ENCODE data around the gene GLCCI1. TPM values are rescaled to one million over a fixed set of nuclear protein-coding genes. Genes with fewer than 3 reads are reported as not detected.

GLCCI1 gene
- total and polyA plus RNA-seq, 10 of the 15 experiments (the other 5 are each of a cell fraction or from before 2014, with no cell fraction given) = 12.6 to 92.0 (median 27.6) TPM

DNA sequence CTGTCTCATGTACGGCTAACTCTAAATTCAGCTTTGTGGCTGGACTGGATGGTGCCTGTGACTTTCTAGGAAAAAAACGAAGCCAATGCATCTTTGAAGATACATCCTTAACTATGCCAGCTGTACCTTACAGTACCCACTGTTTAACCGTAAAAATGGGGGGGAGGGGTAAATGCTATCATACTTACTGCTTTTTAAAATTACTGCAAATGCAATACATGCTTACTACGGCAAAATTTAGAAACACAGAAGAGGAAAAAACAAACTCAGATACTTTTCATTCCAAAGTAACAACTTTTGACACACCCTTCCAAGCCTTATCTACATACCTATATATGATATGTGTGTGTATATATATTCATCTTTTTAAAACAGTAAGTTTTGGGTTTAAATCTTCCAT lies 20.4 kb upstream of the GLCCI1 start:
- Histone ChIP-seq H3K4me2 (ENCODE audit: control insufficient read depth, insufficient read depth) (no peak overlapping the region), H3K9me3 (replicated peaks; ENCODE audit: control insufficient read depth, insufficient read depth, low read length) (no peaks in the 10 kb centered on the region; the same call in 1 of the 3 replicates), H3K36me3 (ENCODE audit: control insufficient read depth in 2 of 2, insufficient read depth in 2 of 2, low read length in 1 of 2) (no peaks in the 10 kb centered on the region), H3K4me3 (no peak overlapping the region), H3K27ac (ENCODE audit: control insufficient read depth, insufficient read depth) (no peak overlapping the region), H2AFZ (ENCODE audit: control insufficient read depth, low read depth, low read length) (no peak overlapping the region), H3K27me3 (replicated peaks in 1 of 2; ENCODE audit: control insufficient read depth in 2 of 2, insufficient read depth in 2 of 2, low read length in 1 of 2) (no peaks in the 10 kb centered on the region), H3K9ac (ENCODE audit: control insufficient read depth, insufficient read depth, low read length) (no peak overlapping the region), H3K4me1 (ENCODE audit: control insufficient read depth, insufficient read depth, low read length) (peaks cover 15% of the 10 kb centered on the region), H4K20me1 (ENCODE audit: control insufficient read depth, insufficient read depth) (no peaks in the 10 kb centered on the region), H3K79me2 (ENCODE audit: control insufficient read depth, insufficient read depth, low read length) (no peaks in the 10 kb centered on the region)
- ChIA-PET POLR2A (interaction anchor here (1.2 kb wide), 1 partner anchor 20 kb away, joined by 7 read pairs; the partner anchor contains the start of gene GLCCI1), CTCF (interaction anchor here (1.3 to 1.5 kb wide), 2 partner anchors 17 to 241 kb away, joined by 4 to 6 read pairs; no protein-coding TSS in a partner anchor), SMC1A (ENCODE audit: uncharacterized antibody, unreplicated experiment) (interaction anchor here (1.1 to 7.4 kb wide), 4 partner anchors 9 to 267 kb away, joined by 3 to 132 read pairs (median 6); partner anchors contain the start of gene GLCCI1), RAD21 (ENCODE audit: unreplicated experiment) (interaction anchor here (1.5 to 5.9 kb wide), 2 partner anchors 17 to 28 kb away, joined by 4 to 80 read pairs; partner anchors contain the start of gene GLCCI1)
- ATAC-seq = no peak
- TF ChIP-seq ZBED1 (IDR thresholded peaks at IDR 0.05; ENCODE audit: borderline replicate concordance) = no peak
- TF ChIP-seq ELK1 (IDR thresholded peaks at IDR 0.05; ENCODE audit: low read depth, low read length) = no peak
- no peak for TF ChIP-seq MEF2B (IDR thresholded peaks at IDR 0.05; ENCODE audit: partially characterized antibody, poor library complexity, severe bottlenecking)
- no peak for TF ChIP-seq IRF4 (IDR thresholded peaks at IDR 0.05; ENCODE audit: low read depth, low read length)
- no peak for TF ChIP-seq HCFC1 (IDR thresholded peaks at IDR 0.05; ENCODE audit: low read length)
- TF ChIP-seq EED (IDR thresholded peaks at IDR 0.05; ENCODE audit: low read depth) = no peak
- TF ChIP-seq IKZF2 (IDR thresholded peaks at IDR 0.05) = no peak
- no peak for TF ChIP-seq NR2C2 (IDR thresholded peaks at IDR 0.05; ENCODE audit: borderline replicate concordance, control insufficient read depth, insufficient read length, low read depth)
- TF ChIP-seq ZNF24 (IDR thresholded peaks at IDR 0.05) = no peak
- no TSS peak for BruUV-seq (replicated peaks)
- intact Hi-C loops (cut with micrococcal nuclease; ENCODE audit: unreplicated experiment) (no loop called here), in situ Hi-C loops (cut with MboI) (no loop called here)
- DNase-seq (ENCODE audit: low read depth, low spot score) = no peak
- WGBS (ENCODE audit: insufficient coverage, insufficient replicate concordance, low lambda C conversion rate, missing lambda C conversion rate) = 64% methylated on average over 4 of the region's 4 CpGs
- FAIRE-seq = no peak
